Middle frontal gyrus (tissue), 1 donor: ENCODE data around the gene AGPS.
"Not testable (repeated sequence)": the region's sequence is repeated elsewhere in the genome, so short reads cannot be mapped to it uniquely, and the experiment has no call there.

ENCODE experiments used
- DNase-seq: peaks from one replicate; pipeline ENCODE4 v3.0.0-alpha.2; 2015; ENCODE audit warnings: low spot score; ENCODE audit errors: extremely low spot score

Gene AGPS

DNA sequence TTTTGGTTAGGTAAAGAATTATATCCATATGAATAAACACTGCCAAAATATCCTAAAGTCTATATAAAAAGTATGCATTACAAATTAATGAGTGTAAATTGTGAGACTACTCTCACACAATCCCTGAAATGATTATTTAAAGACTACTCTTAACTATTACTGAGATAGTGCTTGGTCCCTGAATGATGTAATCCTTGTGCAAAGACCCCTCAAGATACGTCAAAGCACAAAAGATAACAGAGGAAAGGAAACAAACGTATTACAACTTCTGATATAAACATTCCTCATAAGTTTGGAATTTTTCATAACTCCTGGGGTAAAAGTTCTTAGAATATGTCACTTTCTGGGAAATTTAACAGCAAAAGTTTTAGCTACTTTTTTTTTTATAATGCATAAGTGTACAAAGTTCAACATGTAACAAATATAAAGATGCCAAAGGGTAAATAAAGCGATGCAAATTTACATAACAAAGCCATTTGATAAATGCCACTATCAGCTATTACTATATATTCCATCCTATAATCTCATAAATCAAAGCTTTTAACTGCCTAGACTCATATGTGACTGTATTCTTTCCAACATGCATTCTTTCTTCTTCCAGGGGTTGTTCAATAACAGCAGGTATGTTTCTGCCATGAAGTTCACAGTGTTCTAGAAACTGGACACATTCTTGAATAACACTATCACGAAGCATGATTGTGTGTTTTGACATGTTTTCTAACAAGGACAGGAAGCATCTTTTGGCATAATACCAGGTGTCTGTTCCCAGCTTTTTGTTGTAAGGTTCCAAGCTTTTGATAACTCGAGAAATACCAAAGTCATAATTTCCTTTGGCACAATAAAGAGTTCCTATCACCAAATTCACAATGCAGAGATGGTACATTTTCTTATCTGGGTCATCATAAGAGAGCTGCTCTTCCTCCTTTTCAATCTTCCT is 158.0 kb downstream of the AGPS start:
- no peak for DNase-seq

DNA sequence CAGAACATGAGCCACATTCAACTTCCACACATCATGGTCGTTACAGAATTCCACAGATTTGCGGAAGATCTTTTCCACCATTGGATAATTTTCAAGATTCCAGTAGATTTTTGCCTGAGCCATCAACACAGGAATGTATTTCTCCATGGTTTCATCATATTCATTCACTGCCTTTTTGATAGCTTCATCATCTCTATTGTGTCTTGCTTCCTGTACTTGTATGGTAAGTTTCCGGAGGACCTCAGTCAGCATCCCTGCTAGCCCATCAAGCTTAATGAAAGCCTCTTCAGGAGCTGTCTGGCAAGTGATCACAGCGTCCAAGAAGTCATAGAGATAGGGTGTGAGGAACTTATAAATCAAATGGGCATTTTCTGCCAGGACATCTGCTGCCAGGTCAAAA is 158.8 kb downstream of the AGPS start:
- DNase-seq, result not testable (repeated sequence)

DNA sequence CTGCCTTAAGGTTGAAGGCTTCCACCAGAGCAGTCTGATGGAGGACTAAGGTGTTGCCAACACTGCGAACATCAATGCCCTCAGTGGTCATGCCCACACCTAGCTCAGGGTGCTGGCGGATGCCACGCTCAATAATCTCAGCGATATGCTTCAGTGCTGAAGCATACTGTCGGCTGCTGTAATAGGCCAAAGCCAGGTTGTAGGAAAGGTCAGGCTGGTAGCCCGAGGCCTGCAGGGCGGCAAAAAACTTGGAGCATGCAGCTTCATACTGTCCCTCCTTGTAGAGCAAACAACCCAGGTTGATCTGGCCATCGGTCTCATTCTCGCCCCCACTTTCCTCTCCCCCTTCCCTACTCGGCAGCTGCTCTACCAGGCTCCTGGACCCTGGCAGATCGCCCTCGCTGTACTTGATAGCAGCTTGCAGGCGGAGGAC is 159.4 kb downstream of the AGPS start:
- no peak for DNase-seq

DNA sequence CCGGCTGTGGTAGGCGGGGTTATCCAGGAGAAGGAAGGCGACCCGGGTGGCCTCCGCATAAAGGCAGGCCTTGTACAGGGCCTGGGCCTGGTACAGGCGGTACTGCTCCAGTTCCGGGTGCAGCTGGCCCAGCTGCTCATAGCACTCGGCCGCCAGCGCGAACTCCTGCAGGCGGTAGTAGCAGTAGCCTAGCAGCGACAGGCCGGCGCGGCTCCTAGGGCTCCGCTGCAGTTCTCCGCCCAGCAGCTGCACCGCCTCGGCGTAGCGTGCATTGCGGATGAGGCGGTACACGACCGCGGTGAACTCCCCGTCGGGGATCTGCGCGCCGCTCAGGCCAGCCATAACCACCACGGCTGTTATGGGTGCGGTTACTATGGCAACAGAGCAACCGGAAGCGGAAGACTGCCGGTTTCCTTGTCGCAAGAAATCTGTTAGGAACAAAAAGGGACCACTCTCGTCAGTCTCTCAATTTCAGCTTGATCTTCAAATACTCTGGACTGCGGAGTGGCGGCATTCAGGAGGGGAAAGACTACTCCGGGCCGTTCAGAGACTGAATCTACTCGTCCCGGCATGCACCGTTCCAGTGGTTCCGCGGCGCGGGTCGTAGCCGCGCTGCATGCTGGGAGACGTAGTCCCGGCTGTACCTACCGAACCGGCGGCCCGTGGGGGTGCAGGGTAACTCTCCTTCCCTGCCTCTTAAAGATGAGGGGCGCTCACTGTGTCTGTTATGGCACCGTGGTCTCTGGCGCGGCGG is 160.0 kb downstream of the AGPS start:
- peak; percentile 82 for DNase-seq

GRCh38 chr2:177553176-177553884 is 160.8 kb downstream of the AGPS start:
- no peak for DNase-seq

DNA sequence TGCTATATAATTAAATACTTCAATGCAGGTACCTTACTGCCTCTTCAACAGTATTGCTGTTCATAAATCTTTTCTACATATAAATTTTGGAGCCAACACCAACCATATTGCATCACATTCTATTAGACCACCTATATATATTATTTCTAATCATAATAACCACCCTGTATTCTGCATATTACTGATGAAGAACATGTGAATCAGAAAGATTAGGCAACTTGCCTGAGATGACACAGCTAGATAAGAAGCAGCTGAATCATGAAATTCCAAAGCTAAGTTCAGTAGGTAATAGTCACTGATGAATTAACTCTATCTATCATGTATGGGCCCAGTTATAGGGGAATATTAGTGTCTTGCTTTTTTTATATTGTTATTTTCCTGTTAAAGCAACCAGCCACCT is 161.8 kb downstream of the AGPS start:
- no peak for DNase-seq

DNA sequence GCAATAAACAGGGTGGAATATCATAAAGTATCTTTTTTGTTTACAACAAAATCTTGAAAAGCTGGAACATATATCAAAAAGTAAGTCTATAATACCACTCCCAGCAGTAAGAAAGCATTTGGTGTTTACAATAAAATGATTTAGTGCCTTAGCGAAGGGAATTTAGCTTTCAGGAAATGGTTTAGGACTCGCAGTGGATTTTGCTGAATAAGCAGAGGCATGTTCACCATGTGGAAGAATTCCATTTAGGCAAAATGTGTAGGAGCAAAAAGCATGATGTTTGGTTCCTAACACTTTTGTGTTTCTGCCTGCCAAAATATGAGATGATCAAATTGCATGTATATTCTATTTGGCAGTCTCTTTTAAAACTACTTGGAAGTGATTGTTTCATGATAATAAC is 163.6 kb downstream of the AGPS start:
- DNase-seq, result no peak

- no peak for DNase-seq
These were observed 165.2 kb downstream of the AGPS start for GRCh38 chr2:177557794-177558193.

DNA sequence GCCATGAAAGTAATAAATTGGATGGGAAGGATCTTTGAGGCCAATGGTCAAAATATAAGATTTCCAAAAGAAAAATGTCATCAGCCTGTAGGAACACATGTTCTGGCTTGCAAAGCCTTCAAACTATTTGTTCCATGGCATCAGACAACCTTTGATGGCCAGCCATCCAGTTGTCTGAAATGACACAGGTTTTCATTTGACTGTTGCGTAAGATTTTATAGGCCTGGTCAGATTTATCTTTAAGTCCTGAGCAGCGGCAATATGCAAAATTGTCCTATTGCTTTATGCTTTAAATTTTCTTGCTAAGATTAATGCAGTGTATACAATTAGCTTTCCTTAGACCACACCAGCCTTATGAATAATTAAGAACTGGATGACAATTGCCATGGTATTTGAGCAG is 167.1 kb downstream of the AGPS start:
- no peak for DNase-seq

DNA sequence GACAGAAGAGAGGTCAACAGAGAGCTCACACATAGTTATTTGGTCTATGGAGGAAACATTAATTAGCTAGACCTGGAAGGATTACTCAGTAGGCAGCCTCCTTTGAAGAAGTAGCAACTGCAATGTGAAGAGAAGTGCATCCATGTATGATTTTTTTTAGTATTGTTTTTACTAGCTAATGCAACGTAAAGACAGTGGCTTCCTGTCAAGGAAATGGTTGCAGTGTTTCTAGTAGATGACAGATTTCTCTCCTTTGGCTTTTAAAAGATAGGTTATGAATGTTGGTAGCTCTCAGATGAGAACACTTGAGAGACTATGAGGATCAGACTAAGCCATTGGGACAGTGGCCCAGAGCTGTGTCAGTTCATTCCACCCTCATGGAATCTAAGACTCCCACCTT is 175.8 kb downstream of the AGPS start:
- DNase-seq, result no peak

GRCh38 chr2:177568893-177569292 is 176.3 kb downstream of the AGPS start:
- DNase-seq, result no peak

- no peak for DNase-seq
These were observed 179.7 kb downstream of the AGPS start for GRCh38 chr2:177572236-177572671.

- no peak for DNase-seq
These were observed 180.5 kb downstream of the AGPS start for GRCh38 chr2:177573120-177573519.

GRCh38 chr2:177574356-177574755 is 181.8 kb downstream of the AGPS start:
- no peak for DNase-seq

DNA sequence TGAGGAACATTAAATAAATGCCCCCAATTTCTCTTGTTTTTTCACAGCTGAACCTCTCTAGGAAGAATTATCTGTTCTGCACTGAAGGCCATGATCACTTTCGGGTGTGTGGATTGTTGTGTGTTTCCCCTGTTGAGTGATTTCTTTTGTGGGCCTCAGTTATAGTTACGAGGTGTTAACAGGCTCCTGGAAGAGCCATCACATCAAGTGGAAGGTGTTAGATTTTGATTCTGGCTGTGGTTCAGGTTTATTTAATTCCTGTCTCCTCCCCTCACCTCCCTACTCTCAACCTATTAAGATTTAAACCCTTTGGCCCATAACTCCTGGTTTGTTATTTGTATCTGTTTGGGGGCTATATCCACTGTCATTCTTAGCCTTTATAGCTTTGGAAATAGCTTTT is 182.8 kb downstream of the AGPS start:
- no peak for DNase-seq

DNA sequence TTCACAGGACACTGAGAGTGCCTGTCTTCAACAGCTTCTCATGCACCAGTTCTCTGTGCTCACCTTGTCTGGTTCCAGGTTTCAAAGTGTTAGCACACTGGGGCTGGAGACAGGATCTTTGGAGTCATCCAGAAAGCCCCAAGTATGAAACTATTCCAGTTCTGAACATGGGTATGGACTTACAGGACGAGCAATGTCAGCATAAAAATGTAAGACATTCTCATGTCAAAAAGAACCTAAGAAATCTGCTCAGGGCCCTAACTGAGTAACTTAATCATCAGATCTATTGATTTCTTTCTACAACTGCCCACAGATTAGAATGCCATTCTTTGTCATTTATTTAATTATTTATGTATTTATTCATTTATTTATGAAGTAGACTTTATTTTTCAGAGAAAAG is 184.5 kb downstream of the AGPS start:
- DNase-seq, result no peak

DNA sequence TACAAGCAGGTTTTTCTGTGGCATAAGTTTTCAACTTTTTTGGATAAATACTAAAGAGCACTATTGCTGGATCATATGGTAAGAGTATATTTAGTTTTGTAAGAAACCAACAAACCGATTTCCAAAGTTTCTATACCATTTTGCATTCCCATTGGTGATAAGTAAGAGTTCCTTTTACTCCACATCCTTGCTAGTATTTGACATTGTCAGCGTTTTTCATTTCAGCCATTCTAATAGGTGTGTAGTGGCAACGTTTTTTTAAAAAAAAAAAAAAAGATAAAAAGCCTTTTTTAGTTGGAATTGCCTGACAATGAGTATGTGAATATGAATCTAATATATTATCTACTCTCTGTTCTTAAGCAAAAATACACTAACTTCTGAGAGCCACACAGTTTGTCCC is 185.9 kb downstream of the AGPS start:
- DNase-seq, result no peak

DNA sequence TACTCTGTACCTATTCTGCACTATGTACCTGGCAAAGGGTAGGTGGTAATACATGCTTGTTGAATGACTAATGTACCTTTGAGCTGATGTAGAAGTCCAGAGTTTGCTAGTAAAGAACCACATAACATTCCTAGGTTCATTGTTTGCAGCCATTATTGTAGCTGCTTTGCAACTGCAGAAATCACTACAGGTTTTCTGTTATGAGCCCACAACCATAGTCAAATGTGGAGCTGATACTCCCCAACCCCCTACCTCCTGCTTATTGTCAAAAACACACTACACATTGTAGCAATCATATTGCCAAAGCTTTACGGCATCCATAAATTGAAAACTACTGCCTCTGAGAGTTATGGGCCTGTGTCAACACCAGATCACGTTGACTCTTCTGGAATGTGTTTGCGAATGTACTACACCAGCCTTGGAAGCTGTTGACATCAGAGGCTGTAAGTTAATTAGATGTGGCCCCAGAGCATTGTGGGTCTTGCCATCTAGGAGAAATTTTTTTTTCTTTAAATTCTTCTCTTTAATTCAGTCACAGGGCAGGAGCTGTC is 187.0 kb downstream of the AGPS start:
- DNase-seq, result no peak

GRCh38 chr2:177582000-177582399 is 189.4 kb downstream of the AGPS start:
- no peak for DNase-seq

DNA sequence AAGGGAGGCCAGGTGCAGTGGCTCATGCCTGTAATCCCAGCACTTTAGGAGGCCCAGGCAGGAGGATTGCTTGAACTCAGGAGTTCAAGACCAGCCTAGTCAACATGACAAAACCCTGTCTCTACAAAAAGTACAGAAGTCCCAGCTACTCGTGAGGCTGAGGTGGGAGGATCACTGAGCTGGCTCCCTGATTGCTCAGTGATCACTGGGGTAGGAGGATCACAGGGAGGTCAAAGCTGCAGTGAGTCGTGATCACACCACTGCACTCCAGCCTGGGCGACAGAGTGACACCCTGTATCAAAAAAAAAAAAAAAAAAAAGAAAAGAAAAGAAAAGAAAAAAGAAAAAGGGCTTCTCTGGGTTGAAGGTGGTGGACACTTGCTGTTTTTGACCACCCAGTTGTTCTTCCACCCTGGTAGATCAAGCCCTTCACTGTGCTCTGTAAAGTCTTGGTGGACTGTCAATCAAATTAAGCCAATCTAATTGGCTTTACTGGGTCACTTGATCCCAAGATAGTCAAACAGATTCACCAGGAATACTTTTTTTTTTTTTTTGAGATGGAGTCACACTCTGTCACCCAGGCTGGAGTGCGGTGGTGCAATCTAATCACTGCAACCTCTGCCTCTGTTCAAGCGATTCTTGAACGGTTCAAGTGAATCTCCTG is 191.6 kb downstream of the AGPS start:
- no peak for DNase-seq
